ENCODE data around the gene PJA2.

DNA sequence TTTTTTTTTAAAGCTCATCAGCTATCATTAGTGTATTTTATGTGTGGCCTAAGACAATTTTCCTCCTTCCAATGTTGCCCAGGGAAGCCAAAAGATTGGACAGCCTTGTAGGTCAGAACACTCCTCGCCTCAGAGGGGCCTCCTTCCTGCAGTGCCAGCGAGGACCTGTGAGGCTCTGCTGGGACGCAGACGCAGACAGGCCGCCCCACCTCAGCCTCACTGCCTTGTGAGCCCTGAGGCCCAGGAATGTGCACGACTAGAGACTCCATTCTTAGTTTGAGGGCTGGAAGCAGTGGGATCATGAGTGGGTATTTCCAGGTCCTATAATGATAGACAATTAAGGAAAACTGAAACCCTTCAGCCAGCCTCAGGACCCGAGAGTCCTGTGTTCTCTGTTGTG is 85.4 kb downstream of the PJA2 start:
- TF ChIP-seq, protein P1, sequence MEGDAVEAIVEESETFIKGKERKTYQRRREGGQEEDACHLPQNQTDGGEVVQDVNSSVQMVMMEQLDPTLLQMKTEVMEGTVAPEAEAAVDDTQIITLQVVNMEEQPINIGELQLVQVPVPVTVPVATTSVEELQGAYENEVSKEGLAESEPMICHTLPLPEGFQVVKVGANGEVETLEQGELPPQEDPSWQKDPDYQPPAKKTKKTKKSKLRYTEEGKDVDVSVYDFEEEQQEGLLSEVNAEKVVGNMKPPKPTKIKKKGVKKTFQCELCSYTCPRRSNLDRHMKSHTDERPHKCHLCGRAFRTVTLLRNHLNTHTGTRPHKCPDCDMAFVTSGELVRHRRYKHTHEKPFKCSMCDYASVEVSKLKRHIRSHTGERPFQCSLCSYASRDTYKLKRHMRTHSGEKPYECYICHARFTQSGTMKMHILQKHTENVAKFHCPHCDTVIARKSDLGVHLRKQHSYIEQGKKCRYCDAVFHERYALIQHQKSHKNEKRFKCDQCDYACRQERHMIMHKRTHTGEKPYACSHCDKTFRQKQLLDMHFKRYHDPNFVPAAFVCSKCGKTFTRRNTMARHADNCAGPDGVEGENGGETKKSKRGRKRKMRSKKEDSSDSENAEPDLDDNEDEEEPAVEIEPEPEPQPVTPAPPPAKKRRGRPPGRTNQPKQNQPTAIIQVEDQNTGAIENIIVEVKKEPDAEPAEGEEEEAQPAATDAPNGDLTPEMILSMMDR (IDR thresholded peaks at IDR 0.05), result no peak
- TF ChIP-seq EZH2 (IDR thresholded peaks at IDR 0.05; ENCODE audit: borderline replicate concordance, insufficient read depth, low read depth, low read length, poor library complexity, severe bottlenecking), result no peak
